Activated gamma-delta T cell treated with anti-CD3 and anti-CD28 coated beads, Interleukin-2, amount 50 U/mL, for 16 hours (primary cell): ENCODE measurements around the gene DALRD3.

Experiments used
- DNase-seq: peaks from one replicate; pipeline ENCODE4 v3.0.0-alpha.2; 2020; ENCODE audit warnings: low read depth

Gene DALRD3

DNA sequence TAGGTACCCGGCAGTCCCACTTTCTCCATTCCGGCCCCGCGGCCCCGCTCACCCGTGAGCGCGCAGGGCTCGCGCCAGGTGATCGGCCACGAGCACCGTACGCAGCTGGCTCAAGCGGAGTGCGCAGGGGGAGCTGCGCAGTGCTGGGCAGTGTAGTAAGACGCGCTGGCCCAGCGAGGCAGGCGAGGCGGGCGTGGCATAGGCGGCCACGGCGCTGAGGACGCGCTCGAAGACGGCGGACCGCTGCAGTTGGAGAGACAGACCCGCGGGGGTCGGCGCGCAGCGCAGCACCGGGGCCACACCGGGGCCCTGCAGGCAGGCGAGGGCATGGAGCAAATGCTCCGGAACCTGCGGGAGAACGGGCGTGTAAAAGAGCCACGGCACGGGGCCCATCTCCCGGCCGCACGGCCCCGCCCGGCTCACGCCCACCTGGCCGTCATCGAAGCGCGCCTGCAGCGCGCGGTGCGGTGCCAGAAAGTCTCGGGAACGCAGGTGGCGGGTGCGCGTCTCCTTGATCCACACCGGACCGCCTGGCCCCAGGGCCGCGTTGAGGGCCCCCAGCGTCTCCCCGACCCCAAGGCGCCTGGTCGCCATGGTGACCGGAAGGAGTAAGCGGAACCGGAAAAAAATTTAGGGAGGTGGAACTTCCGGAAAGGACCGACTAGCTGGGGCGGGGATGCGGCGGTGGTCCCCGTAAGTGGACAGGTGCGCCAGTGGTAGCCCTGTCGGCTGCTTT, at the start of gene DALRD3:
DALRD3 (minus strand) TSS at position 610 of the 736 bp plus-strand sequence; CDS start at position 594, 16 bp downstream.
- no peak for DNase-seq

GRCh38 chr3:49058011-49058410, 39.6 kb upstream of the DALRD3 start:
- DNase-seq: no peak

GRCh38 chr3:49057268-49057667, 38.9 kb upstream of the DALRD3 start:
- no peak for DNase-seq

DNA sequence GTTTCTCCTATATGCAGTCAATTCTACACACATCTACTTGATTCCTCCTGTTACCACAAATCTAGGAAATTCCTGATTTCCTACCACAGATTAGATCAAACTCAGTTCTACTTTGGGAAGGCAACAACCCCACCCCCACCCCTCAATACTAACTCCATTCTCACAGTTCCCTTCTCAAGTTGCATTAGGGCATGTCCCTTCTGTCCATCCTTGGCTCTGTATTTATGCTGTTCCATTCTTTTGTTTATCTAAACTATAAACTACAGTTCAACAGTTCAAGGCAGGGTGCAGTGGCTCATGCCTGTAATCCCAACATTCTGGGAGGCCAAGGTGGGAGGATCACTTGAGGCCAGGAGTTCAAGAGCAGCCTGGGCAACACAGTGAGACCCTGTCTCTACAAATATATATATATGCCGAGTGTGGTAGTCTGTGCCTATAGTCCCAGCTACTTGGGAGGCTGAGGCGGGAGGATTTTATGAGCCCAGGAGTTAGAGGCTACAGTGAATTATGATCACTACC, 36.0 kb upstream of the DALRD3 start:
- no peak for DNase-seq

- DNase-seq: no peak
These were observed 35.2 kb upstream of the DALRD3 start for GRCh38 chr3:49053543-49053942.

DNA sequence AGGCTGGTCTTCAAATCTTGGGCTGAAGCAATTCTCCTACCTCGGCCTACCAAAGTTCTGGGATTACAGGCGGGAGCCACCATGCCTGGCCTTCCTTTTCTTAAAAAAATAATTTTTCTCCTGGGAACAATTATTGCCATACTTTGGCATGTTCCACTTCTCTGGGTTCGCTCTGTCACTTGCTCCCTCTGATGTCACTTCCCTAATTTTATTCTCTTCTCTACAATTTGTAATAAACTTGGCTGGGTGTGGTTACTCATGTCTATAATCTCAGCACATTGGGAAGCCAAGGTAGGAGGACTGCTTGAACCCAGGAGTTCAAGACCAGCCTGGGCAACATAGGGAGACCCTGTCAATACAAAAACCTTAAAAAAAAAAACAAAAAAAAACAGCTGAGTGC, 16.9 kb upstream of the DALRD3 start:
- DNase-seq: no peak

GRCh38 chr3:49034650-49035049, 16.3 kb upstream of the DALRD3 start:
- no peak for DNase-seq

- no peak for DNase-seq
These were observed 14.4 kb upstream of the DALRD3 start for GRCh38 chr3:49032646-49033304.

- DNase-seq: no peak
These were observed 11.9 kb upstream of the DALRD3 start for GRCh38 chr3:49030321-49030720.

GRCh38 chr3:49029563-49029884, 11.1 kb upstream of the DALRD3 start:
- DNase-seq: no peak

GRCh38 chr3:49028673-49029562, 10.5 kb upstream of the DALRD3 start, which contains the start of gene IMPDH2:
Gene IMPDH2, minus strand, starts transcription at chr3:49029398. Its CDS starts 48 bp downstream, at chr3:49029350.
- DNase-seq: peak; percentile 85

DNA sequence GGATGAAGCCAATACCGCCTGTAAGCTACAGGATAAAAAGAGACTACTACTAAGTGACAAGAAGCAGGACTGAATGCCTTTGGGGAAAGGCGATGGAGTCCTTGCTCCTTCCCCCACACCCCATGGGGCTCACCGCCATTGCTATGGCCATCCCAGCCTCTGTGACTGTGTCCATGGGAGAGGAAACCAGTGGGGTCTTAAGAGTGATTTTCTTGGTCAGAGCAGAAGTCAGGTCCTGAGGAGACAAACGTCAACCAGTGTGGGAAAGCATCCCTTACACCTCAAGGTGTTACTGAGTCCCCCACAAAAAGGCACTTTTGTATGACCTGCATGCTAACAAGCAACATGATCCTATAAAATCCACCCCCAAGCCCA, 9.9 kb upstream of the DALRD3 start:
- no peak for DNase-seq

DNA sequence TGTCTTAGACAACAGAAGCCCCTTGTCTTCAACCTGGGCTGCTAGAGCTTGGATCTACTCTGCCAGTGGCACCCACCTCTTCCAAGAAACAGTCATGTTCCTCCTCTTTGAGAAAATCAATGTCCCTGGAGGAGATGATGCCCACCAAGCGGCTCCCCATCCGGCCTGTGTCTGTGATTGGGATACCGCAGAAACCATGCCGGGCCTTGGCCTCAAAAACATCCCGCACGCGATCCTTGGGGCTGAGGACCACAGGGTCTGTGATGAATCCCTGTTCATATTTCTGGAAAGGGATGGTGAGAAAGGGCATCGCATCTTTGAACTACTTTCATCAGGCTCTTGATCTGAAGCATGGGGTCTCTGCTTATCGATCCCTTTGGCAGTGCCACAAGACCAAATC, 9.3 kb upstream of the DALRD3 start:
- no peak for DNase-seq

DNA sequence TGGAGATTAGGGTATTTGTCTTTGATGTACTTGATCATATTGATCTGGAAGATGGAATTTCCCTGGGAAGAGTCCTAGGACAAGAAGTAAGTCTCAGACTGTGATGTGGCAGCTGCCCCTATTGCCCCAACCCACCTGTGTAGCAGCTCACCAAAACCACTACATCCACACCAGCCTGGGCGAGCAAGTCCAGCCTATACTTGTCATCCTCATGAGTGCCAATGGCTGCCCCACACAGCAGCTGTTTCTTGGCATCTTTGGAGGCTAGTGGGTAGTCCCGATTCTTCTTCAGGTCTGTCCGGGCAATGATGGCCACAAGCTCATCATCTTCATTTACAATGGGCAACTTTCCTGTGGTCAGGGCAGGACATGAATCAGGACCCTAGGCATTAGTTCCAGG, 8.2 kb upstream of the DALRD3 start:
- no peak for DNase-seq

DNA sequence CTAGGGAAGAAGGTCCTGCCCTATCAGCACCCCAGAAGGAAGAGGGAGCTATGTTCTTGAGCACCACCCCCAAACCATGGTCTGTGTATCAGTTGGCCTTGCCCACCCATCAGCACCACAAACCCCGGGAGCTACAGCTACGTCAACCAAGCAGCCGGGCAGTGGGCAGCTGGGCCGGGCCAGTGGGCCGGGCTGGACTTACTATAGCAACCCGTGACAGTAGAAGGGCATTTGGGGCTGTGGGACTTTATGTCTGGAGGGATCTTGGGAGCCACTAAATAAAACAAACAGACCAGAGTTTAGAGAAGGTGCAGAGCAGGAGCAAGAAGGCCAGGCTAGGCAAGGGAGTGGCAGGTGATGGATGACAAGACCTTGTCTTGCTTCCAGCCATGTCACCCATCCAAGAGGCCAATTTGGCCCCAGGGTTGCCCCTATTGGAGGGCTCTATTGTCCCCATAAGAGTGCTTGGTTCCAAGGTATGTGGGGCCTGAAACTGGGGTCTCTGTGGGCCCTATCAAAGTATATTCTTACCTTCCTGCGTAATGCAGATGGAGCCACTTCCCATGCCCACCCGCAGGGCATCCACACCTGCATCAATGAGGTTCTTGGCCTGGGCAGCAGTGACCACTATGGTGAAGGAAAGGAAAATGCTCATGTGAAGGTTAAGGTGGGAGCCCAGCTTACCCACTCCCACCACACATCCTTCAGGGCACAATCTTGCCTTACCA, 7.6 kb upstream of the DALRD3 start:
- DNase-seq: no peak

DNA sequence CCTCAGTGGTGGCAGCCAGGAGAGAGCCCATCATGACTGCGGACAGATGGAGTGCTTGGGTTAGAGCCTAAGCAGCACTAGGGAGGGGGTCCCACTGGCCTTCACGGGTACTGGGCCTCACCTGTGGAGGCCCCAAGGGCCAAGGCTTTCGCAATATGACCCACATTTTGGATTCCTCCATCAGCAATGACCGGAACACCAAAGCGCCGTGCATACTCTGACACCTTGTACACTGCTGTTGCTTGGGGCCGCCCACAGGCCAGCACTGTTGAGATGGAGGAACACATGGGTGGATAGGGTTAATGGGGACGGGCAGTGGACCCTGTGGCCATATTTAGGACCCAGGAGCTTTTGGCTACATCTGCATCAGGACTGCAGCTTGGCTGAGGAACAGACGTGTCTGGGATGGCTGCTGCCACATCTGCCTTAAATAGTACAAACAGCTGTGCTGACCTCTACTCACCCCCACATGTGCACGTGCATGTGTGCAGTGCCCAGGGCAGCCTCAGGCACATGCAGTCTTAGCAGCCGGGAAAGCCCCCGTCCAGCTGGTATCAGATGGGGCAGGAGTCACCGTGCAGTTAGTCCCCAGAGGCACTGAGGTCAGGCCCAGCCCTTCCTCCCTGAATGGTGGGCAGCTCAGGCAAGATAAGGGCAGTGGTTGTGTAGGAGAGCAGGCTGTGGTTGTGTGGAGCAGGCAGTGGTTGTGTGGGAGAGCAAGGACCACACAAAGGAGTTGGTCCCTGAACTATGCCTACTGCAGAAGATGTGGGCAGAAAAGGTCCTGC, 6.8 kb upstream of the DALRD3 start:
- DNase-seq: no peak

- DNase-seq: no peak
These were observed 6.1 kb upstream of the DALRD3 start for GRCh38 chr3:49024449-49024848.

- no peak for DNase-seq
These were observed 5.4 kb upstream of the DALRD3 start for GRCh38 chr3:49023775-49024174.

- no peak for DNase-seq
These were observed 4.3 kb upstream of the DALRD3 start for GRCh38 chr3:49022688-49023171.

GRCh38 chr3:49021813-49022687, 3.7 kb upstream of the DALRD3 start, which contains the start of gene NDUFAF3:
Gene NDUFAF3, plus strand, starts transcription at chr3:49022121. Its CDS starts 24 bp downstream, at chr3:49022145.
- peak; percentile 87 for DNase-seq
